Stimulated activated CD8-positive, alpha-beta memory T cell treated with anti-CD3 and anti-CD28 coated beads, Interleukin-4, amount 100 ng/mL, for 4 hours (primary cell): ENCODE results near the gene NHS.
"Not testable (repeated sequence)": the region's sequence is repeated elsewhere in the genome, so short reads cannot be mapped to it uniquely, and the experiment has no call there.

Source experiments
- DNase-seq, 2 donors: peaks; one replicate each; pipeline ENCODE4 v3.0.0-alpha.2; 2020; ENCODE audit warnings: low read depth in 2 of 2, low spot score in 1 of 2

NHS gene

GRCh38 chrX:17544821-17545220 lies 169.8 kb downstream of the NHS start:
- no peak for DNase-seq

GRCh38 chrX:17546356-17546755 lies 171.4 kb downstream of the NHS start:
- no peak for DNase-seq

GRCh38 chrX:17547658-17548057 lies 172.7 kb downstream of the NHS start:
- DNase-seq = no peak

- no peak for DNase-seq
Measured at GRCh38 chrX:17549107-17549651, 174.2 kb downstream of the NHS start.

- no peak for DNase-seq
Measured at GRCh38 chrX:17550011-17550410, 175.0 kb downstream of the NHS start.

- no peak for DNase-seq
Measured at GRCh38 chrX:17552044-17552650, 177.1 kb downstream of the NHS start.

GRCh38 chrX:17553469-17553868 lies 178.5 kb downstream of the NHS start:
- no peak for DNase-seq

GRCh38 chrX:17553961-17554482 lies 179.0 kb downstream of the NHS start:
- DNase-seq = no peak

GRCh38 chrX:17554914-17555313 lies 179.9 kb downstream of the NHS start:
- DNase-seq = no peak

- DNase-seq = no peak
Measured at GRCh38 chrX:17555846-17556245, 180.8 kb downstream of the NHS start.

GRCh38 chrX:17559728-17560379 lies 184.9 kb downstream of the NHS start:
- DNase-seq = no peak

GRCh38 chrX:17560385-17560784 lies 185.4 kb downstream of the NHS start:
- no peak for DNase-seq

GRCh38 chrX:17563076-17563475 lies 188.1 kb downstream of the NHS start:
- no peak for DNase-seq

- DNase-seq = no peak
Measured at GRCh38 chrX:17563515-17563914, 188.5 kb downstream of the NHS start.

GRCh38 chrX:17564689-17565409 lies 189.8 kb downstream of the NHS start:
- DNase-seq = no peak

GRCh38 chrX:17566740-17567139 lies 191.7 kb downstream of the NHS start:
- no peak for DNase-seq

GRCh38 chrX:17567187-17567586 lies 192.2 kb downstream of the NHS start:
- DNase-seq = no peak

- no peak for DNase-seq
Measured at GRCh38 chrX:17567821-17568220, 192.8 kb downstream of the NHS start.

- DNase-seq = not testable (repeated sequence)
Measured at GRCh38 chrX:17568804-17569203, 193.8 kb downstream of the NHS start.

GRCh38 chrX:17579026-17579425 lies 204.0 kb downstream of the NHS start:
- DNase-seq = no peak

GRCh38 chrX:17580539-17581152 lies 205.6 kb downstream of the NHS start:
- no peak for DNase-seq
